Large intestine (tissue), 12 donors: ENCODE data around the gene EPHB3. TPM values are rescaled to one million over a fixed set of nuclear protein-coding genes. Genes with fewer than 3 reads are reported as not detected.

ENCODE experiments used
- DNase-seq, 2 donors: peaks; one replicate each; pipeline versions ENCODE4 v3.0.0 to v3.0.0-alpha.2; 2013
- H3K27ac ChIP-seq: one replicate; pipeline ENCODE4 v1.5.1; 2013; ENCODE audit warnings: low read length
- H3K27me3 ChIP-seq: 2 replicates; pipeline ENCODE4 v1.6.1; 2013; ENCODE audit warnings: low read length; ENCODE audit not compliant: control insufficient read depth, insufficient read depth
- H3K36me3 ChIP-seq: 2 replicates; pipeline ENCODE4 v1.6.1; 2013; ENCODE audit warnings: low read length; ENCODE audit not compliant: control insufficient read depth, insufficient read depth
- H3K4me1 ChIP-seq: one replicate; pipeline ENCODE4 v1.6.1; 2013; ENCODE audit warnings: low read length; ENCODE audit not compliant: control insufficient read depth, insufficient read depth
- H3K4me3 ChIP-seq: one replicate; pipeline ENCODE4 v1.5.1; 2013; ENCODE audit warnings: low read length
- H3K9me3 ChIP-seq: one replicate; pipeline ENCODE4 v1.6.1; 2013; ENCODE audit warnings: mild to moderate bottlenecking, low read depth, low read length, moderate library complexity; ENCODE audit not compliant: control insufficient read depth
- WGBS: methylation state at CpG from one replicate; pipeline ENCODE4 v1.1.5; 2013; ENCODE audit warnings: low lambda C conversion rate; ENCODE audit not compliant: insufficient coverage; 5-methylcytosine and 5-hydroxymethylcytosine counted together
- long read RNA-seq, 11 donors: transcript quantifications; one replicate each; lab custom pipeline, GENCODE V29; 2026
- polyA plus RNA-seq: library from polyadenylated mRNA; unstranded; fragments of 120-200 nt; gene quantifications from one replicate; pipeline ENCODE4 v1.2.1, GENCODE V29; 2013

The EPHB3 gene
- 9.3 TPM for polyA plus RNA-seq
- long read RNA-seq, donor 1, partial matches to known transcripts: 0 of 1 reads
- long read RNA-seq, donor 1, other reads (novel, unspliced or antisense): 0 of 1 reads
- long read RNA-seq, donor 2: 0 reads
- long read RNA-seq, donor 3: 0 reads
- long read RNA-seq, donor 4: 0 reads
- long read RNA-seq, donor 5, full-length matches to known transcripts: 4 of 4 reads
- long read RNA-seq, donor 5, partial matches to known transcripts: 0 of 4 reads
- long read RNA-seq, donor 5, other reads (novel, unspliced or antisense): 0 of 4 reads
- long read RNA-seq, donor 6: 0 reads
- long read RNA-seq, donor 7, full-length matches to known transcripts: 1 of 1 reads
- long read RNA-seq, donor 7, partial matches to known transcripts: 0 of 1 reads
- long read RNA-seq, donor 7, other reads (novel, unspliced or antisense): 0 of 1 reads
- long read RNA-seq, donor 8, full-length matches to known transcripts: 1 of 1 reads
- long read RNA-seq, donor 8, partial matches to known transcripts: 0 of 1 reads
- long read RNA-seq, donor 8, other reads (novel, unspliced or antisense): 0 of 1 reads
- long read RNA-seq, donor 9, full-length matches to known transcripts: 1 of 1 reads
- long read RNA-seq, donor 9, partial matches to known transcripts: 0 of 1 reads
- long read RNA-seq, donor 9, other reads (novel, unspliced or antisense): 0 of 1 reads
- long read RNA-seq, donor 10, full-length matches to known transcripts: 1 of 1 reads
- long read RNA-seq, donor 10, partial matches to known transcripts: 0 of 1 reads
- long read RNA-seq, donor 10, other reads (novel, unspliced or antisense): 0 of 1 reads
- long read RNA-seq, donor 11: 0 reads

DNA sequence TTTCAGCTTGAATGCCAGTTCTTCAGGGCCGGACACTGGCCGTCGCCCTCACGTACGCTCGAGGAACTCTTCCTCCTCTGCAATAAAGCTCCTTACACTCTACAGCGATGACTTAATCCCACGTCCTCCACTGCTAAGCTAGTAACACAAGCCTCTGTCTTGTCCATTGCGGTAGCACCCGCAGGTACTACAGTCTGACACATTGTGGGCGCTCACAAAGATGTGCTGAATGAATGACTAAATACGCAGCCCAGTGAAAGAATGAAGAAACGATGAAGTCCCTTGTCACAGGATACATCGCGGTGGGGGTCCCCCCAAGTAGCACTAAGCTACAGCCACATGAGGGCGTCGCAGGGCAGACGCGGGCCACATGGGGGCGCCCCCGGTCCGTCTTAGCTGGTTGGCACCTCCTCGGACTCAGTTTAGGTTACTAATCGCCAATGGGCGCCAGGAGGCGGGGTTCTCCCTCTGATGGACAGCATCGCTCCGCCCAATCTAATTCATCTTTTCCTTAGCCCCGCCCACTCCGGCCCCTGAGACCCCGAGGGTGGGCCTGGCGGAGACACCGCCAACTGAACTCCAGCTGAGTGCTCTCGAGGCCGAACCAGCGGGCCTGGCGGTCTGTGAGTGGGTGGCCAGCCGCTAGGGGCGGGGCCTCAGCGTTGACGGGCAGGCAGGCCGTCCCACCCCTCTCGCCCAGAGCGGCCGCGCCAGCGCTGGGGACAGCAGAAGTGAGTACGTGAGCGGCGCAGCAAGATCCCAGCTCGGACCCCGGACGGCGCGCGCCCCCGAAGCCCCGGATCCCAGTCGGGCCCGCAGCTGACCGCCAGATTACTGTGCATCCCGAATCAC lies at the start of gene EPHB3:
Gene EPHB3 (plus strand): TSS at position 725 of the 852 bp plus-strand sequence. CDS start 451 bp downstream, outside the sequence.
- Histone ChIP-seq H3K36me3 (no peaks in the 10 kb centered on the region), H3K27ac (no peak within 1 kb of the TSS), H3K4me1 (peaks cover 53% of the 10 kb centered on the region), H3K4me3 (peak within 1 kb of the TSS; percentile 79), H3K9me3 (no peaks in the 10 kb centered on the region), H3K27me3 (peaks cover 4% of the 10 kb centered on the region)
- no CpG with 5 or more reads among the region's 62 CpGs for WGBS
- peak; percentile 99 for DNase-seq

DNA sequence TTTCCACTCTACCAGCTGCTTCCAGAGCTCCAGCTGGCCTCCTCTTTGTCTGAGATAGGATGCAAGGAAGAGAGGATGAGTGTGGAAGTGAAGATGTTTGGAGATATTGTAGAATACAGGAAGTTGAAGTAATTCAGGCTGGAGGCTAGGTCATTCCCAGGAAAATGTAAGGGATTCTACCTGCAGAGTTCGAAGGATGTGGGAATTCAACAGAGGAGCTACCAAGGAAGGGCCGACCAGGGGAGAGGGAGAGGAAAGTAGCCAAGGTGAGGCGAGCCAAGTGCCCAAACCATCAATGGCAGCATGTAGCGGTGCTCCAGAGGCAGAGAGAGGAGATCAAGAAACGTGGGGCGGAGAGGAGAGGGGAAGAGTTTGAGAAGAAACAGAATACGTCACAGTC lies 49.0 kb upstream of the EPHB3 start:
- H3K27ac ChIP-seq: no peak overlapping the region
- H3K27me3 ChIP-seq: peaks cover 52% of the 10 kb centered on the region
- WGBS: 84% methylated on average over 6 of the region's 7 CpGs
- DNase-seq: no peak
- H3K4me3 ChIP-seq: no peak overlapping the region
- H3K9me3 ChIP-seq: no peaks in the 10 kb centered on the region
- peaks cover 3% of the 10 kb centered on the region for H3K4me1 ChIP-seq
- H3K36me3 ChIP-seq: no peaks in the 10 kb centered on the region

DNA sequence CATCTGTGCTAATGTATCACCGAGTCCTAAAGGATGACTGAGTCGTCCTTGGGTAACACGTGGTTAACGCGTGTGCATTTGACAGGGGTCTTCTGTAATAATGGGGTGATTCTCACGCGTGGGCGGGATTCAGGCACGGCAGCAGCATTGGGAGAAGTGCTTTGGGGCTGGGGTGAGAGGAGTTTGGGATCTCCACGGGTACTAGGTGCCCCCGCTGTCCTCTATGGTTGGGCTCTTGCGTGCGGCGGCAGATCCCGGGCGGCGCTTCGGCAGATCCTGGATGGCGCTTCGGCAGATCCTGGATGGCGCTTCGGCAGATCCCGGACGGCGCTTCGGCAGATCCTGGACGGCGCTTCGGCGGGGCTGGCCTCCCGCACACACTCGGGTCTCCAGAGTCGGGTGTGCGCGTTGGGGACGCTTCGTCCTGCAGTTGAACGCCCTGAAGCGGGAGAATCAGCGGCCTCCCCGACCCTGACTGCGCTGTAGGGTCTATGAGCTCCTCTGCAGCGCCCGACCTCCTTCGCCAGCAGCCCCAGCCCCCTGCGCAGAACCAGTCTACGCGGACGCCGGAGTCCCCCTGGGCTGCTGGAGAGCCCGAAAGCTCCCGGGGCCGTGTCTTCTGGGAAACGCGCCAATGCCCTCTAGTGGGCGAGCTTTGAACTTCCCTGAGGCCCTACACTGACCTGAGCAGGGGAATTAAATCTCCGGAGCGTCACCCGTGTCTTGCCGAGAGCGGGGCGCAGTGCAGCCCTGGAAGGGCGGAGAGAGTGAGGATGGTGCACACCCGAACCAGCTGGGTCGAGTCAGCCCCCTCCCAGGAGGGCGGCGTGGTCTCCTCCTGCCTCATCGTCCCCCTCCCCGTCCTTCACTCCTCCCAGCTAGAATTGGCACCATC lies 48.1 kb upstream of the EPHB3 start:
- WGBS: 0% methylated on average over 1 of the region's 69 CpGs
- Histone ChIP-seq H3K27me3 (peaks cover 52% of the 10 kb centered on the region), H3K9me3 (no peaks in the 10 kb centered on the region), H3K27ac (no peak overlapping the region), H3K4me1 (peaks cover 3% of the 10 kb centered on the region), H3K36me3 (no peaks in the 10 kb centered on the region), H3K4me3 (peak overlapping the region; percentile 21)
- peak; percentile 70 to 73 for DNase-seq

GRCh38 chr3:184514171-184514490 lies 47.5 kb upstream of the EPHB3 start:
- Histone ChIP-seq H3K27ac (no peak overlapping the region), H3K4me3 (no peak overlapping the region), H3K27me3 (peaks cover 48% of the 10 kb centered on the region), H3K36me3 (no peaks in the 10 kb centered on the region), H3K4me1 (peaks cover 3% of the 10 kb centered on the region), H3K9me3 (no peaks in the 10 kb centered on the region)
- 10% methylated on average over 4 of the region's 10 CpGs for WGBS
- DNase-seq: no peak

- WGBS: 40% methylated on average over 1 of the region's 7 CpGs
- no peaks in the 10 kb centered on the region for H3K4me1 ChIP-seq
- peak in 1 of 2 donors; percentile 21 for DNase-seq
- H3K36me3 ChIP-seq: no peaks in the 10 kb centered on the region
- no peak overlapping the region for H3K4me3 ChIP-seq
- peaks cover 59% of the 10 kb centered on the region for H3K27me3 ChIP-seq
- no peaks in the 10 kb centered on the region for H3K9me3 ChIP-seq
- no peak overlapping the region for H3K27ac ChIP-seq
Observed at GRCh38 chr3:184523825-184524615, 37.6 kb upstream of the EPHB3 start.

- no CpG with 5 or more reads among the region's 7 CpGs for WGBS
- no peak for DNase-seq
- Histone ChIP-seq H3K4me1 (no peaks in the 10 kb centered on the region), H3K36me3 (no peaks in the 10 kb centered on the region), H3K4me3 (peak overlapping the region; percentile 42), H3K27me3 (peaks cover 59% of the 10 kb centered on the region), H3K9me3 (no peaks in the 10 kb centered on the region), H3K27ac (no peak overlapping the region)
Observed at GRCh38 chr3:184524981-184525336, 36.6 kb upstream of the EPHB3 start.

- Histone ChIP-seq H3K27ac (no peak overlapping the region), H3K36me3 (no peaks in the 10 kb centered on the region), H3K9me3 (no peaks in the 10 kb centered on the region), H3K4me1 (no peaks in the 10 kb centered on the region), H3K4me3 (peak overlapping the region; percentile 42), H3K27me3 (peaks cover 62% of the 10 kb centered on the region)
- peak; percentile 6 to 32 for DNase-seq
- WGBS: no CpG with 5 or more reads among the region's 60 CpGs
Observed at GRCh38 chr3:184525337-184526087, 36.1 kb upstream of the EPHB3 start.

GRCh38 chr3:184526088-184526433 lies 35.5 kb upstream of the EPHB3 start:
- H3K27ac ChIP-seq: no peak overlapping the region
- no peaks in the 10 kb centered on the region for H3K36me3 ChIP-seq
- no peaks in the 10 kb centered on the region for H3K9me3 ChIP-seq
- H3K4me1 ChIP-seq: no peaks in the 10 kb centered on the region
- no peak for DNase-seq
- no CpG with 5 or more reads among the region's 12 CpGs for WGBS
- H3K4me3 ChIP-seq: no peak overlapping the region
- H3K27me3 ChIP-seq: peaks cover 65% of the 10 kb centered on the region
